Fibroblast of skin of right biceps (primary cell): Measurements from ENCODE around the gene CNNM1.

Experiments used
- DNase-seq: peaks from one replicate; pipeline ENCODE4 v3.0.0-alpha.2; 2013

CNNM1 gene

GRCh38 chr10:99375426-99375825, 46.3 kb downstream of the CNNM1 start:
- DNase-seq, result peak; percentile 45

GRCh38 chr10:99382176-99382575, 53.0 kb downstream of the CNNM1 start:
- no peak for DNase-seq

- DNase-seq, result no peak
Observed at GRCh38 chr10:99387071-99387470, 57.9 kb downstream of the CNNM1 start.

GRCh38 chr10:99387541-99387940, 58.4 kb downstream of the CNNM1 start:
- DNase-seq, result no peak

GRCh38 chr10:99389729-99390480, 60.7 kb downstream of the CNNM1 start:
- no peak for DNase-seq

GRCh38 chr10:99391346-99391745, 62.2 kb downstream of the CNNM1 start:
- no peak for DNase-seq

GRCh38 chr10:99393036-99393435, 63.9 kb downstream of the CNNM1 start:
- no peak for DNase-seq

GRCh38 chr10:99393683-99394082, 64.5 kb downstream of the CNNM1 start:
- no peak for DNase-seq

GRCh38 chr10:99394256-99394655, 65.1 kb downstream of the CNNM1 start:
- DNase-seq, result no peak

GRCh38 chr10:99394761-99395386, 65.7 kb downstream of the CNNM1 start:
- DNase-seq, result no peak

- DNase-seq, result peak; percentile 93
Observed at GRCh38 chr10:99395750-99396445, 66.7 kb downstream of the CNNM1 start.

- DNase-seq, result peak; percentile 56
Observed at GRCh38 chr10:99396471-99396870, 67.3 kb downstream of the CNNM1 start.

- DNase-seq, result no peak
Observed at GRCh38 chr10:99399664-99400063, 70.5 kb downstream of the CNNM1 start.

- DNase-seq, result no peak
Observed at GRCh38 chr10:99403674-99404073, 74.5 kb downstream of the CNNM1 start.

- DNase-seq, result no peak
Observed at GRCh38 chr10:99406149-99406548, 77.0 kb downstream of the CNNM1 start.

- no peak for DNase-seq
Observed at GRCh38 chr10:99410146-99410545, 81.0 kb downstream of the CNNM1 start.

GRCh38 chr10:99410876-99411275, 81.7 kb downstream of the CNNM1 start:
- DNase-seq, result no peak

- DNase-seq, result no peak
Observed at GRCh38 chr10:99411546-99411945, 82.4 kb downstream of the CNNM1 start.

GRCh38 chr10:99412099-99412498, 82.9 kb downstream of the CNNM1 start:
- DNase-seq, result no peak

GRCh38 chr10:99418910-99419624, 89.9 kb downstream of the CNNM1 start:
- DNase-seq, result no peak

- DNase-seq, result no peak
Observed at GRCh38 chr10:99419688-99420087, 90.5 kb downstream of the CNNM1 start.

- no peak for DNase-seq
Observed at GRCh38 chr10:99421233-99421739, 92.1 kb downstream of the CNNM1 start.

GRCh38 chr10:99422529-99423096, 93.5 kb downstream of the CNNM1 start:
- DNase-seq, result no peak
